ENCODE measurements around the gene USB1.

GRCh38 chr16:57998486-57998885, 2.7 kb upstream of the USB1 start:
- TF ChIP-seq CTCF (IDR thresholded peaks at IDR 0.05; ENCODE audit: insufficient read depth, low read depth, low read length) (no peak), EZH2 (IDR thresholded peaks at IDR 0.05; ENCODE audit: insufficient read depth, low read length) (no peak)

Measured in astrocyte (in vitro differentiated cells and primary cell).